Keratinocyte (primary cell): Measurements from ENCODE around the gene SAXO1.

Experiments
- CTCF ChIP-seq, 3 experiments: IDR thresholded peaks in 1 of 3; conservative IDR thresholded peaks in 1 of 3; optimal IDR thresholded peaks in 1 of 3; 2 replicates in 2 of 3; 3 replicates in 1 of 3; pipeline versions ENCODE3 to v1.5.1; 2011; ENCODE audit warnings: low read length in 3 of 3, mild to moderate bottlenecking in 3 of 3, moderate library complexity in 2 of 3, control low read depth in 1 of 3, inconsistent platforms in 1 of 3; ENCODE audit not compliant: insufficient read depth in 2 of 3; ENCODE audit errors: extremely low read depth in 1 of 3
- EZH2 ChIP-seq: IDR thresholded peaks from one replicate; pipeline ENCODE4 v1.6.1; 2012; ENCODE audit warnings: inconsistent platforms, mild to moderate bottlenecking, low read length, moderate library complexity

DNA sequence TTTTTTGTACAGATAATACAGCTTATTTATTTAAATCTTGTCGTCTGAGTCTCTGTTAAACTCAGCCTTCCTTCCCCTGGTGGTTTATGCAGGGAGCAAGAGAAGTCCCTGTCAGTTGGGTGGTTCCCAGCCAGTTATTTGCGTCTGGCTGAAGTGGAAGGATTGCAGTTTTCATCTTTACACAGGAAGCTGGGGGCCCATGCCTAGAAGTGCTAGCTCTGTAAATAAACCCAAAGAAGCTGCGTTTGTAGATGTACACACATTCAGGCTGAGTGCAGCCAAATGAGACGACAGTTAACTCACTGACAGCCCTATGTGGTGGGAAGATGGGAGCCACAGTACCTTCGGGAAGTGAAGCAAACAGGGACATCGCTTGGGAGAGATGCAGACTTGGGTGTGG lies 122.1 kb downstream of the SAXO1 start:
- TF ChIP-seq EZH2 (no peak), CTCF (optimal IDR thresholded peaks at IDR 0.05 in 1 of 3, IDR thresholded peaks at IDR 0.05 in 1 of 3, conservative IDR thresholded peaks at IDR 0.05 in 1 of 3; ENCODE audit: extremely low read depth in 1 of 3, insufficient read depth in 2 of 3, low read length in 3 of 3) (no peak)
